H9 (cell line): Measurements from ENCODE around the gene HS3ST1. TPM values are rescaled to one million over a fixed set of nuclear protein-coding genes. Genes with fewer than 3 reads are reported as not detected.

ENCODE experiments used
- DNase-seq: peaks from one replicate; pipeline ENCODE4 v3.0.0-alpha.2; 2017
- H2AFZ ChIP-seq: one replicate; pipeline ENCODE4 v1.6.1; 2013; ENCODE audit warnings: mild to moderate bottlenecking, low read length, control low read depth, moderate library complexity
- H2AK5ac ChIP-seq: 2 replicates; pipeline ENCODE4 v1.6.1; 2013; ENCODE audit warnings: low read length, control low read depth, mixed read lengths; ENCODE audit not compliant: insufficient read length
- H2BK120ac ChIP-seq: one replicate; pipeline ENCODE4 v1.6.1; 2013; ENCODE audit warnings: low read depth, mild to moderate bottlenecking, low read length, control low read depth, inconsistent platforms; ENCODE audit not compliant: poor library complexity, severe bottlenecking
- H2BK12ac ChIP-seq: 2 replicates; pipeline ENCODE4 v1.6.1; 2013; ENCODE audit warnings: low read length, control low read depth, mixed read lengths, low read depth; ENCODE audit not compliant: insufficient read length
- H2BK15ac ChIP-seq: 2 replicates; pipeline ENCODE4 v1.6.1; 2013; ENCODE audit warnings: low read depth, low read length, control low read depth
- H2BK20ac ChIP-seq: one replicate; pipeline ENCODE4 v1.6.1; 2013; ENCODE audit warnings: low read depth, mild to moderate bottlenecking, low read length, control low read depth, inconsistent platforms; ENCODE audit not compliant: poor library complexity, severe bottlenecking
- H2BK5ac ChIP-seq: 2 replicates; pipeline ENCODE4 v1.6.1; 2013; ENCODE audit warnings: low read length, control low read depth, mixed read lengths; ENCODE audit not compliant: insufficient read length
- H3K14ac ChIP-seq: 2 replicates; pipeline ENCODE4 v1.6.1; 2013; ENCODE audit warnings: low read length, control low read depth; ENCODE audit not compliant: insufficient read depth
- H3K18ac ChIP-seq: 2 replicates; pipeline ENCODE4 v1.6.1; 2013; ENCODE audit warnings: low read depth, mild to moderate bottlenecking, mixed read lengths, low read length, control low read depth; ENCODE audit not compliant: insufficient read length
- H3K23ac ChIP-seq: 2 replicates; pipeline ENCODE4 v1.6.1; 2013; ENCODE audit warnings: low read length, control low read depth, mixed read lengths, low read depth; ENCODE audit not compliant: insufficient read length
- H3K23me2 ChIP-seq: 2 replicates; pipeline ENCODE4 v1.6.1; 2013; ENCODE audit warnings: low read depth, mild to moderate bottlenecking, mixed read lengths, low read length, control low read depth; ENCODE audit not compliant: insufficient read length, poor library complexity, severe bottlenecking
- H3K27ac ChIP-seq: 2 replicates; pipeline ENCODE4 v1.5.1; 2013; ENCODE audit warnings: low read length, control low read depth, mixed read lengths, low read depth; ENCODE audit not compliant: insufficient read length
- H3K27me3 ChIP-seq: 2 replicates; pipeline ENCODE4 v1.6.1; 2013; ENCODE audit warnings: low read length, control low read depth, inconsistent platforms; ENCODE audit not compliant: insufficient read depth
- H3K4ac ChIP-seq: 2 replicates; pipeline ENCODE4 v1.6.1; 2013; ENCODE audit warnings: low read depth, mild to moderate bottlenecking, control low read depth, inconsistent platforms, low read length, moderate library complexity
- H3K4me1 ChIP-seq: 2 replicates; pipeline ENCODE4 v1.6.1; 2013; ENCODE audit warnings: low read length, control low read depth, inconsistent platforms; ENCODE audit not compliant: insufficient read depth
- H3K4me2 ChIP-seq: 2 replicates; pipeline ENCODE4 v1.6.1; 2013; ENCODE audit warnings: low read length, control low read depth, mixed read lengths; ENCODE audit not compliant: insufficient read length, insufficient read depth
- H3K56ac ChIP-seq: 2 replicates; pipeline ENCODE4 v1.6.1; 2013; ENCODE audit warnings: low read depth, mild to moderate bottlenecking, mixed read lengths, low read length, control low read depth; ENCODE audit not compliant: insufficient read length
- H3K79me1 ChIP-seq: 2 replicates; pipeline ENCODE4 v1.6.1; 2013; ENCODE audit warnings: low read depth, mild to moderate bottlenecking, moderate library complexity, low read length, control low read depth, inconsistent platforms; ENCODE audit not compliant: insufficient read depth, poor library complexity, severe bottlenecking
- H3K79me2 ChIP-seq: 2 replicates; pipeline ENCODE4 v1.6.1; 2013; ENCODE audit warnings: low read length, control low read depth, inconsistent platforms; ENCODE audit not compliant: insufficient read depth
- H3K9ac ChIP-seq: 2 replicates; pipeline ENCODE4 v1.6.1; 2013; ENCODE audit warnings: low read length, control low read depth, mixed read lengths; ENCODE audit not compliant: insufficient read length; ENCODE audit errors: extremely low read depth
- H3K9me3 ChIP-seq: one replicate; pipeline ENCODE4 v1.6.1; 2013; ENCODE audit warnings: low read depth, low read length, inconsistent platforms; ENCODE audit not compliant: control insufficient read depth
- H3T11ph ChIP-seq: one replicate; pipeline ENCODE4 v1.6.1; 2013; ENCODE audit warnings: mild to moderate bottlenecking, low read length, control low read depth, inconsistent platforms
- H4K20me1 ChIP-seq: one replicate; pipeline ENCODE4 v1.6.1; 2013; ENCODE audit not compliant: control insufficient read depth, insufficient read length, insufficient read depth
- H4K5ac ChIP-seq: 2 replicates; pipeline ENCODE4 v1.6.1; 2013; ENCODE audit warnings: low read depth, mild to moderate bottlenecking, mixed read lengths, low read length, control low read depth; ENCODE audit not compliant: insufficient read length
- H4K8ac ChIP-seq: replicated peaks from 2 replicates; pipeline ENCODE4 v1.6.1; 2013; ENCODE audit warnings: low read length, control low read depth, mixed read lengths, low read depth; ENCODE audit not compliant: insufficient read length
- H4K91ac ChIP-seq: 2 replicates; pipeline ENCODE4 v1.6.1; 2013; ENCODE audit warnings: low read depth, mild to moderate bottlenecking, moderate library complexity, mixed read lengths, low read length, control low read depth; ENCODE audit not compliant: insufficient read length
- H3K27ac Mint-ChIP-seq, 3 experiments: 2 replicates in 2 of 3; 3 replicates in 1 of 3; pipeline ENCODE4 v1.8.0; 2020 to 2021; ENCODE audit warnings: mixed read lengths in 3 of 3, mild to moderate bottlenecking in 1 of 3, moderate library complexity in 1 of 3
- H3K27me3 Mint-ChIP-seq: 2 replicates; pipeline ENCODE4 v1.8.0; 2021; ENCODE audit warnings: low read depth, mild to moderate bottlenecking, moderate library complexity, mixed read lengths
- H3K36me3 Mint-ChIP-seq, 3 experiments: 2 replicates in 2 of 3; 3 replicates in 1 of 3; pipeline ENCODE4 v1.8.0; 2020 to 2021; ENCODE audit warnings: low read depth in 3 of 3, mixed read lengths in 3 of 3; ENCODE audit not compliant: insufficient read depth in 1 of 3
- H3K4me1 Mint-ChIP-seq, 2 experiments: 2 replicates each; pipeline ENCODE4 v1.8.0; 2020; ENCODE audit warnings: mixed read lengths in 2 of 2
- H3K4me3 Mint-ChIP-seq, 2 experiments: 2 replicates in 1 of 2; 3 replicates in 1 of 2; pipeline ENCODE4 v1.8.0; 2020 to 2021; ENCODE audit warnings: mild to moderate bottlenecking in 2 of 2, mixed read lengths in 2 of 2, moderate library complexity in 1 of 2
- H3K9me3 Mint-ChIP-seq, 2 experiments: 2 replicates in 1 of 2; 3 replicates in 1 of 2; pipeline ENCODE4 v1.8.0; 2020; ENCODE audit warnings: mild to moderate bottlenecking in 2 of 2, mixed read lengths in 2 of 2, moderate library complexity in 1 of 2
- CTCF ChIP-seq: fragments of 200-600 bp; sonication (generic); conservative IDR thresholded peaks from 3 replicates; pipeline ENCODE4 v1.8.0; 2021; ENCODE audit warnings: antibody characterized with exemption, mild to moderate bottlenecking
- WGBS: extraction: QIAGEN DNeasy Blood & Tissue Kit; methylation state at CpG from one replicate; pipeline ENCODE4 v1.1.7; 2013; ENCODE audit warnings: missing lambda C conversion rate, low lambda C conversion rate, mixed read lengths; ENCODE audit not compliant: insufficient read length; ENCODE audit errors: extremely low coverage; 5-methylcytosine and 5-hydroxymethylcytosine counted together
- total RNA-seq: library from RNA; stranded (reverse); gene quantifications from 2 replicates; pipeline ENCODE4 v1.2.1, GENCODE V29; 2021

HS3ST1 gene
- total RNA-seq, 1 experiment from 2014 or later: 0.04 TPM

- H3K4me1 Mint-ChIP-seq: peaks cover 11 to 15% of the 10 kb centered on the region in 2 experiments
- H3K4me2 ChIP-seq: no peak overlapping the region
- no peak overlapping the region for H3K14ac ChIP-seq
- no peak overlapping the region for H2BK20ac ChIP-seq
- no peak overlapping the region for H4K5ac ChIP-seq
- no peak overlapping the region for H3T11ph ChIP-seq
- no peak overlapping the region for H3K4ac ChIP-seq
- H3K23me2 ChIP-seq: no peaks in the 10 kb centered on the region
- no peak overlapping the region for H2AK5ac ChIP-seq
- H2BK12ac ChIP-seq: no peak overlapping the region
- H3K18ac ChIP-seq: no peak overlapping the region
- no peak overlapping the region for H3K27ac ChIP-seq
- H3K23ac ChIP-seq: no peak overlapping the region
- H3K4me1 ChIP-seq: no peaks in the 10 kb centered on the region
- no peaks in the 10 kb centered on the region for H3K27me3 ChIP-seq
- no peak overlapping the region for H2BK120ac ChIP-seq
- no peaks in the 10 kb centered on the region for H3K9me3 ChIP-seq
- H3K9ac ChIP-seq: no peak overlapping the region
- H4K8ac ChIP-seq: no peak overlapping the region
- no peaks in the 10 kb centered on the region for H3K79me1 ChIP-seq
- no peaks in the 10 kb centered on the region for H3K9me3 Mint-ChIP-seq
- DNase-seq: no peak
- H4K20me1 ChIP-seq: no peaks in the 10 kb centered on the region
- H3K27me3 Mint-ChIP-seq: no peaks in the 10 kb centered on the region
- no peak overlapping the region for H4K91ac ChIP-seq
- TF ChIP-seq CTCF: no peak
- no peak overlapping the region for H3K4me3 Mint-ChIP-seq
- H2AFZ ChIP-seq: no peak overlapping the region
- no peak overlapping the region for H2BK5ac ChIP-seq
- no peak overlapping the region; a peak in 1 of 7 replicates for H3K27ac Mint-ChIP-seq
- no peaks in the 10 kb centered on the region for H3K79me2 ChIP-seq
- H3K56ac ChIP-seq: no peak overlapping the region
- WGBS: no CpG with 5 or more reads among the region's 1 CpG
- H3K36me3 Mint-ChIP-seq: no peaks in the 10 kb centered on the region
- no peak overlapping the region for H2BK15ac ChIP-seq
These were observed 31.5 kb downstream of the HS3ST1 start for GRCh38 chr4:11397146-11397545.
